ENCODE data around the gene TCEAL9. TPM values are rescaled to one million over a fixed set of nuclear protein-coding genes. Genes with fewer than 3 reads are reported as not detected.

The TCEAL9 gene
- total and polyA plus RNA-seq, 4 donors, result 33.9 to 110 (median 71.6) TPM

- H3K27me3 ChIP-seq (ENCODE audit: control insufficient read depth in 3 of 3, insufficient read depth in 3 of 3, low read length in 2 of 3), result peaks cover 0 to 18% (median 3%) of the 10 kb centered on the region in 3 donors
- WGBS, 2 donors, result 39 to 73% methylated on average over 1 of the region's 1 CpG
- H3K9ac ChIP-seq (ENCODE audit: insufficient read depth in 1 of 2, low read length in 2 of 2), result no peak overlapping the region
- no peaks in the 10 kb centered on the region for H3K36me3 ChIP-seq (ENCODE audit: control insufficient read depth in 4 of 4, insufficient read depth in 4 of 4, low read length in 4 of 4)
- no peak overlapping the region for H3K27ac ChIP-seq (ENCODE audit: low read depth in 1 of 2, low read length in 1 of 2)
- no peak overlapping the region for H3K4me3 ChIP-seq
- H3K4me1 ChIP-seq (ENCODE audit: control insufficient read depth in 5 of 5, insufficient read depth in 5 of 5, low read length in 5 of 5), result peaks cover 0 to 4% (median 0%) of the 10 kb centered on the region in 5 donors
- TF ChIP-seq CTCF (IDR thresholded peaks at IDR 0.05; ENCODE audit: control extremely low read depth, extremely low read depth), result no peak
- H3K9me3 ChIP-seq (ENCODE audit: control insufficient read depth in 4 of 4, insufficient read depth in 3 of 4, low read length in 3 of 4), result no peaks in the 10 kb centered on the region
- ATAC-seq (ENCODE audit: insufficient read depth, low FRiP score) (no peak), DNase-seq (no peak)
Measured at GRCh38 chrX:103361798-103362197, 5.5 kb downstream of the TCEAL9 start.

GRCh38 chrX:103362474-103362873 is 6.2 kb downstream of the TCEAL9 start:
- Histone ChIP-seq H3K4me3 (no peak overlapping the region), H3K9ac (ENCODE audit: insufficient read depth in 1 of 2, low read length in 2 of 2) (no peak overlapping the region), H3K27ac (ENCODE audit: low read depth in 1 of 2, low read length in 1 of 2) (no peak overlapping the region), H3K27me3 (ENCODE audit: control insufficient read depth in 3 of 3, insufficient read depth in 3 of 3, low read length in 2 of 3) (peaks cover 0 to 23% (median 4%) of the 10 kb centered on the region in 3 donors), H3K4me1 (ENCODE audit: control insufficient read depth in 5 of 5, insufficient read depth in 5 of 5, low read length in 5 of 5) (peaks cover 0 to 2% (median 0%) of the 10 kb centered on the region in 5 donors), H3K9me3 (ENCODE audit: control insufficient read depth in 4 of 4, insufficient read depth in 3 of 4, low read length in 3 of 4) (no peaks in the 10 kb centered on the region), H3K36me3 (ENCODE audit: control insufficient read depth in 4 of 4, insufficient read depth in 4 of 4, low read length in 4 of 4) (no peaks in the 10 kb centered on the region)
- DNase-seq, result no peak
- no peak for ATAC-seq (ENCODE audit: insufficient read depth, low FRiP score)
- no peak for TF ChIP-seq CTCF (IDR thresholded peaks at IDR 0.05; ENCODE audit: control extremely low read depth, extremely low read depth)
- 28 to 74% methylated on average over 1 of the region's 1 CpG for WGBS, 2 donors

- 90 to 93% methylated on average over 2 of the region's 2 CpGs for WGBS, 2 donors
- H3K4me1 ChIP-seq (ENCODE audit: control insufficient read depth in 5 of 5, insufficient read depth in 5 of 5, low read length in 5 of 5), result no peaks in the 10 kb centered on the region
- ATAC-seq (ENCODE audit: insufficient read depth, low FRiP score) (no peak), DNase-seq (no peak)
- TF ChIP-seq CTCF (IDR thresholded peaks at IDR 0.05; ENCODE audit: control extremely low read depth, extremely low read depth), result no peak
- H3K9ac ChIP-seq (ENCODE audit: insufficient read depth in 1 of 2, low read length in 2 of 2), result no peak overlapping the region
- no peak overlapping the region for H3K27ac ChIP-seq (ENCODE audit: low read depth in 1 of 2, low read length in 1 of 2)
- no peak overlapping the region for H3K4me3 ChIP-seq
- peaks cover 0 to 21% (median 4%) of the 10 kb centered on the region in 3 donors for H3K27me3 ChIP-seq (ENCODE audit: control insufficient read depth in 3 of 3, insufficient read depth in 3 of 3, low read length in 2 of 3)
- H3K9me3 ChIP-seq (ENCODE audit: control insufficient read depth in 4 of 4, insufficient read depth in 3 of 4, low read length in 3 of 4), result no peaks in the 10 kb centered on the region
- no peaks in the 10 kb centered on the region for H3K36me3 ChIP-seq (ENCODE audit: control insufficient read depth in 4 of 4, insufficient read depth in 4 of 4, low read length in 4 of 4)
Measured at GRCh38 chrX:103363046-103363445, 6.7 kb downstream of the TCEAL9 start.

GRCh38 chrX:103367502-103367901 is 11.2 kb downstream of the TCEAL9 start:
- DNase-seq (no peak), ATAC-seq (ENCODE audit: insufficient read depth, low FRiP score) (no peak)
- H3K36me3 ChIP-seq (ENCODE audit: control insufficient read depth in 4 of 4, insufficient read depth in 4 of 4, low read length in 4 of 4), result no peaks in the 10 kb centered on the region
- H3K27ac ChIP-seq (ENCODE audit: low read depth in 1 of 2, low read length in 1 of 2), result no peak overlapping the region
- no peak for TF ChIP-seq CTCF (IDR thresholded peaks at IDR 0.05; ENCODE audit: control extremely low read depth, extremely low read depth)
- no peaks in the 10 kb centered on the region for H3K4me1 ChIP-seq (ENCODE audit: control insufficient read depth in 5 of 5, insufficient read depth in 5 of 5, low read length in 5 of 5)
- no peak overlapping the region for H3K4me3 ChIP-seq
- peaks cover 0 to 44% (median 5%) of the 10 kb centered on the region in 3 donors for H3K27me3 ChIP-seq (ENCODE audit: control insufficient read depth in 3 of 3, insufficient read depth in 3 of 3, low read length in 2 of 3)
- H3K9me3 ChIP-seq (ENCODE audit: control insufficient read depth in 4 of 4, insufficient read depth in 3 of 4, low read length in 3 of 4), result no peaks in the 10 kb centered on the region
- H3K9ac ChIP-seq (ENCODE audit: insufficient read depth in 1 of 2, low read length in 2 of 2), result no peak overlapping the region
- 53 to 72% methylated on average over 1 of the region's 1 CpG for WGBS, 2 donors
